GM23338 (cell line): Measurements from ENCODE around the gene CA12. TPM values are rescaled to one million over a fixed set of nuclear protein-coding genes. Genes with fewer than 3 reads are reported as not detected.

ENCODE experiments used
- ATAC-seq: fragments of 200-7000 bp; cut with Tn5 transposase; 3 replicates; pipeline ENCODE4 v1.9.1; 2020
- DNase-seq: peaks from one replicate; pipeline ENCODE4 v3.0.0-alpha.2; 2015; ENCODE audit warnings: low spot score
- H2AFZ ChIP-seq: fragments of 200-600 bp; sonication (generic); 2 replicates; pipeline ENCODE4 v1.8.0; 2016; ENCODE audit warnings: antibody characterized with exemption, mild to moderate bottlenecking, moderate library complexity
- H3F3A ChIP-seq: fragments of 200-600 bp; sonication (generic); replicated peaks from 2 replicates; pipeline ENCODE4 v1.8.0; 2017; ENCODE audit warnings: antibody characterized with exemption, mixed run types, low read depth
- H3K27ac ChIP-seq: fragments of 200-600 bp; sonication (generic); 2 replicates; pipeline ENCODE4 v1.6.1; 2016; ENCODE audit warnings: low read depth
- H3K27me3 ChIP-seq: fragments of 200-600 bp; sonication (generic); 2 replicates; pipeline ENCODE4 v1.8.0; 2016; ENCODE audit warnings: mild to moderate bottlenecking, mixed run types, moderate library complexity; ENCODE audit not compliant: insufficient read depth
- H3K36me3 ChIP-seq: fragments of 200-600 bp; sonication (generic); 2 replicates; pipeline ENCODE4 v1.8.0; 2016; ENCODE audit warnings: mild to moderate bottlenecking; ENCODE audit not compliant: insufficient read depth
- H3K4me1 ChIP-seq: fragments of 200-600 bp; sonication (generic); 2 replicates; pipeline ENCODE4 v1.8.0; 2016; ENCODE audit warnings: mild to moderate bottlenecking, moderate library complexity; ENCODE audit not compliant: insufficient read depth
- H3K4me2 ChIP-seq: fragments of 200-600 bp; sonication (generic); 2 replicates; pipeline ENCODE4 v1.7.1; 2017; ENCODE audit warnings: mixed run types
- H3K4me3 ChIP-seq: fragments of 200-600 bp; sonication (generic); 2 replicates; pipeline ENCODE4 v1.6.1; 2016; ENCODE audit warnings: mixed run types
- H3K79me2 ChIP-seq: fragments of 200-600 bp; sonication (generic); replicated peaks from 2 replicates; pipeline ENCODE4 v1.8.0; 2017; ENCODE audit warnings: mild to moderate bottlenecking; ENCODE audit not compliant: insufficient read depth
- H3K9me2 ChIP-seq: fragments of 200-600 bp; sonication (generic); 2 replicates; pipeline ENCODE4 v1.8.0; 2017; ENCODE audit not compliant: insufficient read depth
- H4K20me1 ChIP-seq: fragments of 200-600 bp; sonication (generic); replicated peaks from 2 replicates; pipeline ENCODE4 v1.8.0; 2017; ENCODE audit warnings: mild to moderate bottlenecking; ENCODE audit not compliant: insufficient read depth
- H3K27ac Mint-ChIP-seq: 2 replicates; pipeline ENCODE4 v1.8.0; 2020; ENCODE audit warnings: inconsistent platforms, mild to moderate bottlenecking, moderate library complexity, mixed read lengths
- H3K27me3 Mint-ChIP-seq: 3 replicates; pipeline ENCODE4 v1.8.0; 2022; ENCODE audit warnings: low read depth, mild to moderate bottlenecking, moderate library complexity, mixed read lengths, inconsistent platforms; ENCODE audit not compliant: insufficient read depth, poor library complexity
- H3K36me3 Mint-ChIP-seq: 3 replicates; pipeline ENCODE4 v1.8.0; 2021; ENCODE audit warnings: low read depth, mild to moderate bottlenecking, inconsistent platforms, moderate library complexity, mixed read lengths
- H3K4me1 Mint-ChIP-seq: 3 replicates; pipeline ENCODE4 v1.8.0; 2020; ENCODE audit warnings: mild to moderate bottlenecking, inconsistent platforms, mixed read lengths
- H3K4me3 Mint-ChIP-seq: 3 replicates; pipeline ENCODE4 v1.8.0; 2021; ENCODE audit warnings: moderate library complexity, mild to moderate bottlenecking, inconsistent platforms, mixed read lengths
- H3K9me3 Mint-ChIP-seq: 3 replicates; pipeline ENCODE4 v1.8.0; 2020; ENCODE audit warnings: moderate library complexity, mild to moderate bottlenecking, inconsistent platforms, mixed read lengths
- CREB1 ChIP-seq: fragments of 250-450 bp; sonication (Bioruptor Pico); IDR thresholded peaks from 2 replicates; pipeline ENCODE4 v1.5.0; 2020; ENCODE audit warnings: low read depth, mild to moderate bottlenecking, moderate library complexity
- EZH2phosphoT487 ChIP-seq: fragments of 200-600 bp; sonication (generic); IDR thresholded peaks from one replicate; pipeline ENCODE4 v1.8.1; 2018; ENCODE audit warnings: antibody characterized with exemption; ENCODE audit not compliant: unreplicated experiment
- POLR2AphosphoS5 ChIP-seq: IDR thresholded peaks from 2 replicates; pipeline ENCODE4 v1.6.1; 2016; ENCODE audit warnings: antibody characterized with exemption, low read depth
- STAT1 ChIP-seq: IDR thresholded peaks from one replicate; pipeline ENCODE4 v1.6.1; 2016; ENCODE audit warnings: antibody characterized with exemption; ENCODE audit not compliant: unreplicated experiment
- ZNF114 ChIP-seq: fragments of 250-450 bp; sonication (Bioruptor Pico); IDR thresholded peaks from 2 replicates; pipeline ENCODE4 v1.5.0; 2020; ENCODE audit warnings: mild to moderate bottlenecking, moderate library complexity
- ZNF331 ChIP-seq: fragments of 250-450 bp; sonication (Bioruptor Pico); IDR thresholded peaks from 2 replicates; pipeline ENCODE4 v1.5.0; 2020; ENCODE audit warnings: low read depth, mild to moderate bottlenecking, moderate library complexity
- polyA plus RNA-seq: library from polyadenylated mRNA; unstranded; fragments of >200 nt; fragmentation: Nextera tagmentation; extraction: Ambion mirVana; gene quantifications from 2 replicates; pipeline ENCODE4 v1.2.1, GENCODE V29; 2016
- total RNA-seq: library from RNA; depleted of rRNA; stranded (reverse); fragments of >200 nt; shearing (Covaris generic); gene quantifications from 2 replicates; pipeline ENCODE4 v1.2.3, GENCODE V29; 2014
- TF ChIP-seq, protein P1 (sequence below): fragments of 250-450 bp; sonication (Bioruptor Pico); IDR thresholded peaks from 2 replicates; pipeline ENCODE4 v1.5.0; 2020; ENCODE audit warnings: mild to moderate bottlenecking, moderate library complexity
- TF ChIP-seq, protein P2 (sequence below): IDR thresholded peaks from one replicate; pipeline ENCODE4 v1.6.1; 2018; ENCODE audit warnings: antibody characterized with exemption; ENCODE audit not compliant: unreplicated experiment
- TF ChIP-seq, protein P3 (sequence below): IDR thresholded peaks from 2 replicates; pipeline ENCODE4 v1.6.1; 2016; ENCODE audit warnings: antibody characterized with exemption
- TF ChIP-seq, protein P4 (sequence below), 2 experiments: fragments of 200-600 bp in 1 of 2; sonication (generic) in 1 of 2; conservative IDR thresholded peaks; 2 replicates each; pipeline versions ENCODE4 v1.5.1 to v1.6.1; 2016 to 2017; ENCODE audit warnings: antibody characterized with exemption in 2 of 2, low read depth in 2 of 2, mild to moderate bottlenecking in 2 of 2, moderate library complexity in 1 of 2

Gene CA12
- total and polyA plus RNA-seq, 2 experiments from 2014 or later, result 2.9 to 5.2 TPM

DNA sequence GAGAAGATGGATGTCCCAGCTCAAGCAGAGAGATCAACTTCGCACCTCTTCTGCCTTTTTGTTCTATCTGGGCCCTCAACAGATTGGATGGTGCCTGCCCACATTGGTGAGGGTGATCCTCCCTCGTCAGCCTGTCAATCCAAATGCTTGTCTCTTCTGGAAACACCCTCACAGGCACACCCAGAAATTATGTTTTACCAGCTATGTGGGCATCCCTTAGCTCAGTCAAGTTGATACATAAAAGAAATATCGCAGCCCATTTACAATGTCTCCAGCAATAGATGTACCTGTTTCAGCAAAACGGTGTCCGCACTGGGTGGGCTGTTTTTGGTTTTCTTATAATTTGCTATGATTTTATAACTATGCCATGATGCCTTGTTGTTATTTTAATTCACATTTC lies 27.5 kb upstream of the CA12 start (continued):
- TF ChIP-seq, protein P1, sequence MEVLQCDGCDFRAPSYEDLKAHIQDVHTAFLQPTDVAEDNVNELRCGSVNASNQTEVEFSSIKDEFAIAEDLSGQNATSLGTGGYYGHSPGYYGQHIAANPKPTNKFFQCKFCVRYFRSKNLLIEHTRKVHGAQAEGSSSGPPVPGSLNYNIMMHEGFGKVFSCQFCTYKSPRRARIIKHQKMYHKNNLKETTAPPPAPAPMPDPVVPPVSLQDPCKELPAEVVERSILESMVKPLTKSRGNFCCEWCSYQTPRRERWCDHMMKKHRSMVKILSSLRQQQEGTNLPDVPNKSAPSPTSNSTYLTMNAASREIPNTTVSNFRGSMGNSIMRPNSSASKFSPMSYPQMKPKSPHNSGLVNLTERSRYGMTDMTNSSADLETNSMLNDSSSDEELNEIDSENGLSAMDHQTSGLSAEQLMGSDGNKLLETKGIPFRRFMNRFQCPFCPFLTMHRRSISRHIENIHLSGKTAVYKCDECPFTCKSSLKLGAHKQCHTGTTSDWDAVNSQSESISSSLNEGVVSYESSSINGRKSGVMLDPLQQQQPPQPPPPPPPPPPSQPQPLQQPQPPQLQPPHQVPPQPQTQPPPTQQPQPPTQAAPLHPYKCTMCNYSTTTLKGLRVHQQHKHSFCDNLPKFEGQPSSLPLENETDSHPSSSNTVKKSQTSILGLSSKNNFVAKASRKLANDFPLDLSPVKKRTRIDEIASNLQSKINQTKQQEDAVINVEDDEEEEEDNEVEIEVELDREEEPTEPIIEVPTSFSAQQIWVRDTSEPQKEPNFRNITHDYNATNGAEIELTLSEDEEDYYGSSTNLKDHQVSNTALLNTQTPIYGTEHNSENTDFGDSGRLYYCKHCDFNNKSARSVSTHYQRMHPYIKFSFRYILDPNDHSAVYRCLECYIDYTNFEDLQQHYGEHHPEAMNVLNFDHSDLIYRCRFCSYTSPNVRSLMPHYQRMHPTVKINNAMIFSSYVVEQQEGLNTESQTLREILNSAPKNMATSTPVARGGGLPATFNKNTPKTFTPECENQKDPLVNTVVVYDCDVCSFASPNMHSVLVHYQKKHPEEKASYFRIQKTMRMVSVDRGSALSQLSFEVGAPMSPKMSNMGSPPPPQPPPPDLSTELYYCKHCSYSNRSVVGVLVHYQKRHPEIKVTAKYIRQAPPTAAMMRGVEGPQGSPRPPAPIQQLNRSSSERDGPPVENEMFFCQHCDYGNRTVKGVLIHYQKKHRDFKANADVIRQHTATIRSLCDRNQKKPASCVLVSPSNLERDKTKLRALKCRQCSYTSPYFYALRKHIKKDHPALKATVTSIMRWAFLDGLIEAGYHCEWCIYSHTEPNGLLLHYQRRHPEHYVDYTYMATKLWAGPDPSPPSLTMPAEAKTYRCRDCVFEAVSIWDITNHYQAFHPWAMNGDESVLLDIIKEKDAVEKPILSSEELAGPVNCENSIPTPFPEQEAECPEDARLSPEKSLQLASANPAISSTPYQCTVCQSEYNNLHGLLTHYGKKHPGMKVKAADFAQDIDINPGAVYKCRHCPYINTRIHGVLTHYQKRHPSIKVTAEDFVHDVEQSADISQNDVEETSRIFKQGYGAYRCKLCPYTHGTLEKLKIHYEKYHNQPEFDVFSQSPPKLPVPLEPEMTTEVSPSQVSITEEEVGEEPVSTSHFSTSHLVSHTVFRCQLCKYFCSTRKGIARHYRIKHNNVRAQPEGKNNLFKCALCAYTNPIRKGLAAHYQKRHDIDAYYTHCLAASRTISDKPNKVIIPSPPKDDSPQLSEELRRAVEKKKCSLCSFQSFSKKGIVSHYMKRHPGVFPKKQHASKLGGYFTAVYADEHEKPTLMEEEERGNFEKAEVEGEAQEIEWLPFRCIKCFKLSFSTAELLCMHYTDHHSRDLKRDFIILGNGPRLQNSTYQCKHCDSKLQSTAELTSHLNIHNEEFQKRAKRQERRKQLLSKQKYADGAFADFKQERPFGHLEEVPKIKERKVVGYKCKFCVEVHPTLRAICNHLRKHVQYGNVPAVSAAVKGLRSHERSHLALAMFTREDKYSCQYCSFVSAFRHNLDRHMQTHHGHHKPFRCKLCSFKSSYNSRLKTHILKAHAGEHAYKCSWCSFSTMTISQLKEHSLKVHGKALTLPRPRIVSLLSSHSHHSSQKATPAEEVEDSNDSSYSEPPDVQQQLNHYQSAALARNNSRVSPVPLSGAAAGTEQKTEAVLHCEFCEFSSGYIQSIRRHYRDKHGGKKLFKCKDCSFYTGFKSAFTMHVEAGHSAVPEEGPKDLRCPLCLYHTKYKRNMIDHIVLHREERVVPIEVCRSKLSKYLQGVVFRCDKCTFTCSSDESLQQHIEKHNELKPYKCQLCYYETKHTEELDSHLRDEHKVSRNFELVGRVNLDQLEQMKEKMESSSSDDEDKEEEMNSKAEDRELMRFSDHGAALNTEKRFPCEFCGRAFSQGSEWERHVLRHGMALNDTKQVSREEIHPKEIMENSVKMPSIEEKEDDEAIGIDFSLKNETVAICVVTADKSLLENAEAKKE, result no peak

DNA sequence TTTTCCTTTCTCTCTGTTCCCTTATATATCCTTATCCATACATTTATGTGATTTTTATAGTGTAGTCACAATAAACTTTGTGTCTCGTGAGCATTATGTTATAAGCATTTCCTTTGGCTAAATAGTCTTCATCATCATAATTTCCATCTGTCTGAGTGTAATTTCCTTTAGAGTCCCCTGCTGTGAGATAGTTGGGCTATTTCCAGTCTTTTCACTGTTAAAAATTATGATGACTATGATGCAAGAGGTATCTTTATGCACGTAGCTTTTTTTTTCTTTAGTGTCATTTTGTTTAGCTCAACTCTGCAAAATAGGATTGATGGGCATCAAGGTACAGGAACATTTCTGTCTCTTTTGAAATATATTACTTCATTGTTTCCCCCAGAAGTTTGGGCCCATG lies 26.9 kb upstream of the CA12 start:
- Mint-ChIP-seq H3K27me3 (peaks cover 2% of the 10 kb centered on the region), H3K4me1 (peaks cover 2% of the 10 kb centered on the region; the same call in 2 of the 3 replicates), H3K27ac (no peak overlapping the region), H3K4me3 (no peak overlapping the region), H3K36me3 (no peaks in the 10 kb centered on the region), H3K9me3 (no peaks in the 10 kb centered on the region)
- Histone ChIP-seq H3K36me3 (no peaks in the 10 kb centered on the region; the same call in 1 of the 2 replicates), H2AFZ (no peak overlapping the region), H3F3A (no peaks in the 10 kb centered on the region), H3K9me2 (no peaks in the 10 kb centered on the region), H3K27me3 (no peaks in the 10 kb centered on the region), H4K20me1 (no peaks in the 10 kb centered on the region), H3K79me2 (no peaks in the 10 kb centered on the region), H3K4me1 (no peaks in the 10 kb centered on the region), H3K4me2 (no peak overlapping the region), H3K27ac (no peak overlapping the region), H3K4me3 (no peak overlapping the region)
- ATAC-seq (no peak), DNase-seq (no peak)
- TF ChIP-seq STAT1, result no peak
- no peak for TF ChIP-seq EZH2phosphoT487
- TF ChIP-seq CREB1, result no peak
- TF ChIP-seq, protein P2, sequence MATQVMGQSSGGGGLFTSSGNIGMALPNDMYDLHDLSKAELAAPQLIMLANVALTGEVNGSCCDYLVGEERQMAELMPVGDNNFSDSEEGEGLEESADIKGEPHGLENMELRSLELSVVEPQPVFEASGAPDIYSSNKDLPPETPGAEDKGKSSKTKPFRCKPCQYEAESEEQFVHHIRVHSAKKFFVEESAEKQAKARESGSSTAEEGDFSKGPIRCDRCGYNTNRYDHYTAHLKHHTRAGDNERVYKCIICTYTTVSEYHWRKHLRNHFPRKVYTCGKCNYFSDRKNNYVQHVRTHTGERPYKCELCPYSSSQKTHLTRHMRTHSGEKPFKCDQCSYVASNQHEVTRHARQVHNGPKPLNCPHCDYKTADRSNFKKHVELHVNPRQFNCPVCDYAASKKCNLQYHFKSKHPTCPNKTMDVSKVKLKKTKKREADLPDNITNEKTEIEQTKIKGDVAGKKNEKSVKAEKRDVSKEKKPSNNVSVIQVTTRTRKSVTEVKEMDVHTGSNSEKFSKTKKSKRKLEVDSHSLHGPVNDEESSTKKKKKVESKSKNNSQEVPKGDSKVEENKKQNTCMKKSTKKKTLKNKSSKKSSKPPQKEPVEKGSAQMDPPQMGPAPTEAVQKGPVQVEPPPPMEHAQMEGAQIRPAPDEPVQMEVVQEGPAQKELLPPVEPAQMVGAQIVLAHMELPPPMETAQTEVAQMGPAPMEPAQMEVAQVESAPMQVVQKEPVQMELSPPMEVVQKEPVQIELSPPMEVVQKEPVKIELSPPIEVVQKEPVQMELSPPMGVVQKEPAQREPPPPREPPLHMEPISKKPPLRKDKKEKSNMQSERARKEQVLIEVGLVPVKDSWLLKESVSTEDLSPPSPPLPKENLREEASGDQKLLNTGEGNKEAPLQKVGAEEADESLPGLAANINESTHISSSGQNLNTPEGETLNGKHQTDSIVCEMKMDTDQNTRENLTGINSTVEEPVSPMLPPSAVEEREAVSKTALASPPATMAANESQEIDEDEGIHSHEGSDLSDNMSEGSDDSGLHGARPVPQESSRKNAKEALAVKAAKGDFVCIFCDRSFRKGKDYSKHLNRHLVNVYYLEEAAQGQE, result no peak
- TF ChIP-seq, protein P3, sequence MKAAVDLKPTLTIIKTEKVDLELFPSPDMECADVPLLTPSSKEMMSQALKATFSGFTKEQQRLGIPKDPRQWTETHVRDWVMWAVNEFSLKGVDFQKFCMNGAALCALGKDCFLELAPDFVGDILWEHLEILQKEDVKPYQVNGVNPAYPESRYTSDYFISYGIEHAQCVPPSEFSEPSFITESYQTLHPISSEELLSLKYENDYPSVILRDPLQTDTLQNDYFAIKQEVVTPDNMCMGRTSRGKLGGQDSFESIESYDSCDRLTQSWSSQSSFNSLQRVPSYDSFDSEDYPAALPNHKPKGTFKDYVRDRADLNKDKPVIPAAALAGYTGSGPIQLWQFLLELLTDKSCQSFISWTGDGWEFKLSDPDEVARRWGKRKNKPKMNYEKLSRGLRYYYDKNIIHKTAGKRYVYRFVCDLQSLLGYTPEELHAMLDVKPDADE, result no peak
- TF ChIP-seq ZNF331 (CRISPR knock-in tag), result no peak
- no peak for TF ChIP-seq POLR2AphosphoS5
- TF ChIP-seq, protein P4, sequence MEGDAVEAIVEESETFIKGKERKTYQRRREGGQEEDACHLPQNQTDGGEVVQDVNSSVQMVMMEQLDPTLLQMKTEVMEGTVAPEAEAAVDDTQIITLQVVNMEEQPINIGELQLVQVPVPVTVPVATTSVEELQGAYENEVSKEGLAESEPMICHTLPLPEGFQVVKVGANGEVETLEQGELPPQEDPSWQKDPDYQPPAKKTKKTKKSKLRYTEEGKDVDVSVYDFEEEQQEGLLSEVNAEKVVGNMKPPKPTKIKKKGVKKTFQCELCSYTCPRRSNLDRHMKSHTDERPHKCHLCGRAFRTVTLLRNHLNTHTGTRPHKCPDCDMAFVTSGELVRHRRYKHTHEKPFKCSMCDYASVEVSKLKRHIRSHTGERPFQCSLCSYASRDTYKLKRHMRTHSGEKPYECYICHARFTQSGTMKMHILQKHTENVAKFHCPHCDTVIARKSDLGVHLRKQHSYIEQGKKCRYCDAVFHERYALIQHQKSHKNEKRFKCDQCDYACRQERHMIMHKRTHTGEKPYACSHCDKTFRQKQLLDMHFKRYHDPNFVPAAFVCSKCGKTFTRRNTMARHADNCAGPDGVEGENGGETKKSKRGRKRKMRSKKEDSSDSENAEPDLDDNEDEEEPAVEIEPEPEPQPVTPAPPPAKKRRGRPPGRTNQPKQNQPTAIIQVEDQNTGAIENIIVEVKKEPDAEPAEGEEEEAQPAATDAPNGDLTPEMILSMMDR (conservative IDR thresholded peaks at IDR 0.05; ENCODE audit: low read depth in 2 of 2), result no peak
- no peak for TF ChIP-seq ZNF114 (CRISPR knock-in tag)
